ENCODE results near the gene ANAPC7.

The ANAPC7 gene

GRCh38 chr12:110403146-110403975 lies at the start of gene ANAPC7:
Gene ANAPC7, minus strand, starts transcription at chr12:110403708. Its CDS starts 81 bp downstream, at chr12:110403627.
- peak within 1 kb of the TSS; percentile 90 for H3K27ac ChIP-seq (ENCODE audit: low read depth, low read length)
- H3K9me2 ChIP-seq (replicated peaks; ENCODE audit: insufficient read depth, low read length): no peaks in the 10 kb centered on the region
- no peaks in the 10 kb centered on the region for H4K20me1 ChIP-seq (ENCODE audit: low read depth, low read length)
- H3K36me3 ChIP-seq (ENCODE audit: low read length): peaks cover 3% of the 10 kb centered on the region; the same call in 1 of the 2 replicates
- no peak for TF ChIP-seq EZH2phosphoT487 (conservative IDR thresholded peaks at IDR 0.05; ENCODE audit: low read length)
- TF ChIP-seq CTCF (IDR thresholded peaks at IDR 0.05; ENCODE audit: insufficient read depth, low read length, poor library complexity, severe bottlenecking): no peak
- H3K27me3 ChIP-seq (ENCODE audit: low read length): no peaks in the 10 kb centered on the region
- H3K79me2 ChIP-seq (ENCODE audit: insufficient read depth, low read length): peaks cover 50% of the 10 kb centered on the region
- peak within 1 kb of the TSS; percentile 96 for H2AFZ ChIP-seq (ENCODE audit: low read depth, low read length, severe bottlenecking)
- no peaks in the 10 kb centered on the region for H3F3A ChIP-seq (ENCODE audit: insufficient read depth)
- peak within 1 kb of the TSS; percentile 85 for H3K4me2 ChIP-seq (ENCODE audit: low read depth, low read length, poor library complexity, severe bottlenecking)
- H3K9me3 ChIP-seq (ENCODE audit: insufficient read depth, low read length): no peaks in the 10 kb centered on the region
- peak within 1 kb of the TSS; percentile 87 for H3K4me3 ChIP-seq (ENCODE audit: insufficient read depth, low read length, poor library complexity, severe bottlenecking)
- peak within 1 kb of the TSS; percentile 90 for H3K9ac ChIP-seq (ENCODE audit: low read length)

GRCh38 chr12:110451263-110451662 lies 47.8 kb upstream of the ANAPC7 start:
- H3K9me2 ChIP-seq (replicated peaks; ENCODE audit: insufficient read depth, low read length): no peaks in the 10 kb centered on the region
- H2AFZ ChIP-seq (ENCODE audit: low read depth, low read length, severe bottlenecking): no peak overlapping the region
- H3K79me2 ChIP-seq (ENCODE audit: insufficient read depth, low read length): peaks cover 39% of the 10 kb centered on the region
- H3K9ac ChIP-seq (ENCODE audit: low read length): no peak overlapping the region
- H3K36me3 ChIP-seq (ENCODE audit: low read length): peaks cover 19% of the 10 kb centered on the region; the same call in 1 of the 2 replicates
- no peaks in the 10 kb centered on the region for H3K27me3 ChIP-seq (ENCODE audit: low read length)
- TF ChIP-seq EZH2phosphoT487 (conservative IDR thresholded peaks at IDR 0.05; ENCODE audit: low read length) (no peak), CTCF (IDR thresholded peaks at IDR 0.05; ENCODE audit: insufficient read depth, low read length, poor library complexity, severe bottlenecking) (no peak)
- H3K4me2 ChIP-seq (ENCODE audit: low read depth, low read length, poor library complexity, severe bottlenecking): no peak overlapping the region
- H3K9me3 ChIP-seq (ENCODE audit: insufficient read depth, low read length): no peaks in the 10 kb centered on the region
- H3K4me3 ChIP-seq (ENCODE audit: insufficient read depth, low read length, poor library complexity, severe bottlenecking): no peak overlapping the region
- H3K27ac ChIP-seq (ENCODE audit: low read depth, low read length): peak overlapping the region; percentile 76
- H4K20me1 ChIP-seq (ENCODE audit: low read depth, low read length): peaks cover 8% of the 10 kb centered on the region; the same call in 1 of the 2 replicates
- peaks cover 36% of the 10 kb centered on the region for H3F3A ChIP-seq (ENCODE audit: insufficient read depth)

GRCh38 chr12:110449799-110450497 lies 46.4 kb upstream of the ANAPC7 start, which contains the start of gene ARPC3:
Gene ARPC3, minus strand, starts transcription at chr12:110450337. Its CDS starts 77 bp downstream, at chr12:110450260.
- TF ChIP-seq CTCF (IDR thresholded peaks at IDR 0.05; ENCODE audit: insufficient read depth, low read length, poor library complexity, severe bottlenecking) (peak; percentile 56), EZH2phosphoT487 (conservative IDR thresholded peaks at IDR 0.05; ENCODE audit: low read length) (no peak)
- Histone ChIP-seq H3F3A (ENCODE audit: insufficient read depth) (peaks cover 27% of the 10 kb centered on the region), H3K9me3 (ENCODE audit: insufficient read depth, low read length) (no peaks in the 10 kb centered on the region), H3K9me2 (replicated peaks; ENCODE audit: insufficient read depth, low read length) (no peaks in the 10 kb centered on the region), H3K4me3 (ENCODE audit: insufficient read depth, low read length, poor library complexity, severe bottlenecking) (peak within 1 kb of the TSS; percentile 75), H3K79me2 (ENCODE audit: insufficient read depth, low read length) (peaks cover 52% of the 10 kb centered on the region), H3K27me3 (ENCODE audit: low read length) (no peaks in the 10 kb centered on the region), H3K4me2 (ENCODE audit: low read depth, low read length, poor library complexity, severe bottlenecking) (peak within 1 kb of the TSS; percentile 74), H3K27ac (ENCODE audit: low read depth, low read length) (peak within 1 kb of the TSS; percentile 76), H3K36me3 (ENCODE audit: low read length) (peaks cover 21% of the 10 kb centered on the region), H2AFZ (ENCODE audit: low read depth, low read length, severe bottlenecking) (peak within 1 kb of the TSS; percentile 89), H3K9ac (ENCODE audit: low read length) (peak within 1 kb of the TSS; percentile 85), H4K20me1 (ENCODE audit: low read depth, low read length) (peaks cover 12% of the 10 kb centered on the region; the same call in 1 of the 2 replicates)

Data from SU-DHL-6 (cell line).